SK-N-MC (cell line): ENCODE data around the gene NEUROD2.

Source experiments
- EZH2 ChIP-seq: fragments of 200-600 bp; sonication (generic); IDR thresholded peaks from one replicate; pipeline ENCODE4 v1.6.1; 2017; ENCODE audit warnings: antibody characterized with exemption
- POLR2AphosphoS5 ChIP-seq: IDR thresholded peaks from 2 replicates; pipeline ENCODE4 v1.6.1; 2012; ENCODE audit warnings: mild to moderate bottlenecking, low read depth, low read length, borderline replicate concordance

- TF ChIP-seq POLR2AphosphoS5 (no peak), EZH2 (no peak)
Observed at GRCh38 chr17:39617100-39617445, 9.4 kb upstream of the NEUROD2 start.
